HepG2 (cell line): ENCODE data around the gene VAMP8.

Experiments used
- CEBPB ChIP-seq: IDR thresholded peaks from 2 replicates; pipeline ENCODE4 v1.6.1; 2011; ENCODE audit warnings: low read depth, low read length, improper control_type of control experiment, borderline replicate concordance
- FOXK2 ChIP-seq: fragments of 450-650 bp; IDR thresholded peaks from 2 replicates; pipeline ENCODE4 v1.6.1; 2016
- MATR3 ChIP-seq: sonication (generic); formaldehyde crosslinking; IDR thresholded peaks from 2 replicates; pipeline ENCODE4 v1.4.0; 2020; ENCODE audit warnings: missing genetic modification reagents
- PHB2 ChIP-seq: fragments of 450-650 bp; IDR thresholded peaks from 2 replicates; pipeline ENCODE4 v1.6.1; 2018; ENCODE audit not compliant: partially characterized antibody
- TMF1 ChIP-seq: sonication (generic); formaldehyde crosslinking; IDR thresholded peaks from 2 replicates; pipeline ENCODE4 v1.8.1; 2022; ENCODE audit warnings: low read depth, missing genetic modification reagents
- U2AF1 ChIP-seq: fragments of 200-400 bp; formaldehyde crosslinking; optimal IDR thresholded peaks from 2 replicates; pipeline ENCODE3; 2017; ENCODE audit warnings: mild to moderate bottlenecking, low read depth, low read length
- ZNF563 ChIP-seq: sonication (generic); formaldehyde crosslinking; IDR thresholded peaks from 2 replicates; pipeline ENCODE4 v1.8.0; 2022; ENCODE audit warnings: mild to moderate bottlenecking, moderate library complexity, missing genetic modification reagents
- TF ChIP-seq, protein P1 (sequence below): sonication (generic); formaldehyde crosslinking; IDR thresholded peaks from 2 replicates; pipeline ENCODE4 v1.4.0; 2020; ENCODE audit warnings: missing genetic modification reagents
- TF ChIP-seq, protein P2 (sequence below): sonication (generic); formaldehyde crosslinking; IDR thresholded peaks from 2 replicates; pipeline ENCODE4 v1.8.1; 2022; ENCODE audit warnings: low read depth, mild to moderate bottlenecking, missing genetic modification reagents
- TF ChIP-seq, protein P3 (sequence below): IDR thresholded peaks from 2 replicates; pipeline ENCODE4 v1.6.1; 2016; ENCODE audit warnings: low read depth, control low read depth

DNA sequence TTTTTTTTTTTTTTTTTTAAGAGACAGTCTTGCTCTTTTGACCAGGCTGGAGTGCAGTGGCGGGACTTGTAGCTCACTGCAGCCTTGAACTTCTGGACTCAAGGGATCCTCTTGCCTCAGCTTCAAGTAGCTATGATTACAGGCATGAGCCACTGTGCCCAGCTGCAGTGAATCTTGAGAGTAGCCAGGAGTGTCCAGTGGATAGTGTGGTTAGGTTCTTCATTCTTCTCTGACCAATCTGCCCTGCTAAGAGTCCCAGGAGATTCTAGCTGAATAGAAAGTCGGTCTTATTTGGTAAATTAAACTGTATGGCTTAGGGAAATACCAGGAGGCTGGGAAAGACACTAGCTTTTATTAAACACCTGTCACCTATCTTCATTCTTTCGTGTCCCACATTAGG, 53.9 kb downstream of the VAMP8 start:
- TF ChIP-seq FOXK2: no peak
- TF ChIP-seq, protein P1, sequence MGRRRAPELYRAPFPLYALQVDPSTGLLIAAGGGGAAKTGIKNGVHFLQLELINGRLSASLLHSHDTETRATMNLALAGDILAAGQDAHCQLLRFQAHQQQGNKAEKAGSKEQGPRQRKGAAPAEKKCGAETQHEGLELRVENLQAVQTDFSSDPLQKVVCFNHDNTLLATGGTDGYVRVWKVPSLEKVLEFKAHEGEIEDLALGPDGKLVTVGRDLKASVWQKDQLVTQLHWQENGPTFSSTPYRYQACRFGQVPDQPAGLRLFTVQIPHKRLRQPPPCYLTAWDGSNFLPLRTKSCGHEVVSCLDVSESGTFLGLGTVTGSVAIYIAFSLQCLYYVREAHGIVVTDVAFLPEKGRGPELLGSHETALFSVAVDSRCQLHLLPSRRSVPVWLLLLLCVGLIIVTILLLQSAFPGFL (CRISPR knock-in tag): no peak
- TF ChIP-seq, protein P2, sequence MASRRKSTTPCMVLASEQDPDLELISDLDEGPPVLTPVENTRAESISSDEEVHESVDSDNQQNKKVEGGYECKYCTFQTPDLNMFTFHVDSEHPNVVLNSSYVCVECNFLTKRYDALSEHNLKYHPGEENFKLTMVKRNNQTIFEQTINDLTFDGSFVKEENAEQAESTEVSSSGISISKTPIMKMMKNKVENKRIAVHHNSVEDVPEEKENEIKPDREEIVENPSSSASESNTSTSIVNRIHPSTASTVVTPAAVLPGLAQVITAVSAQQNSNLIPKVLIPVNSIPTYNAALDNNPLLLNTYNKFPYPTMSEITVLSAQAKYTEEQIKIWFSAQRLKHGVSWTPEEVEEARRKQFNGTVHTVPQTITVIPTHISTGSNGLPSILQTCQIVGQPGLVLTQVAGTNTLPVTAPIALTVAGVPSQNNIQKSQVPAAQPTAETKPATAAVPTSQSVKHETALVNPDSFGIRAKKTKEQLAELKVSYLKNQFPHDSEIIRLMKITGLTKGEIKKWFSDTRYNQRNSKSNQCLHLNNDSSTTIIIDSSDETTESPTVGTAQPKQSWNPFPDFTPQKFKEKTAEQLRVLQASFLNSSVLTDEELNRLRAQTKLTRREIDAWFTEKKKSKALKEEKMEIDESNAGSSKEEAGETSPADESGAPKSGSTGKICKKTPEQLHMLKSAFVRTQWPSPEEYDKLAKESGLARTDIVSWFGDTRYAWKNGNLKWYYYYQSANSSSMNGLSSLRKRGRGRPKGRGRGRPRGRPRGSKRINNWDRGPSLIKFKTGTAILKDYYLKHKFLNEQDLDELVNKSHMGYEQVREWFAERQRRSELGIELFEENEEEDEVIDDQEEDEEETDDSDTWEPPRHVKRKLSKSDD: no peak
- TF ChIP-seq MATR3 (CRISPR knock-in tag): no peak
- no peak for TF ChIP-seq PHB2
- no peak for TF ChIP-seq U2AF1
- no peak for TF ChIP-seq ZNF563 (CRISPR knock-in tag)
- no peak for TF ChIP-seq CEBPB
- no peak for TF ChIP-seq TMF1 (CRISPR knock-in tag)
- TF ChIP-seq, protein P3, sequence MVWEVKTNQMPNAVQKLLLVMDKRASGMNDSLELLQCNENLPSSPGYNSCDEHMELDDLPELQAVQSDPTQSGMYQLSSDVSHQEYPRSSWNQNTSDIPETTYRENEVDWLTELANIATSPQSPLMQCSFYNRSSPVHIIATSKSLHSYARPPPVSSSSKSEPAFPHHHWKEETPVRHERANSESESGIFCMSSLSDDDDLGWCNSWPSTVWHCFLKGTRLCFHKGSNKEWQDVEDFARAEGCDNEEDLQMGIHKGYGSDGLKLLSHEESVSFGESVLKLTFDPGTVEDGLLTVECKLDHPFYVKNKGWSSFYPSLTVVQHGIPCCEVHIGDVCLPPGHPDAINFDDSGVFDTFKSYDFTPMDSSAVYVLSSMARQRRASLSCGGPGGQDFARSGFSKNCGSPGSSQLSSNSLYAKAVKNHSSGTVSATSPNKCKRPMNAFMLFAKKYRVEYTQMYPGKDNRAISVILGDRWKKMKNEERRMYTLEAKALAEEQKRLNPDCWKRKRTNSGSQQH (CRISPR knock-in tag): no peak
